Nephron progenitor cell (in vitro differentiated cells): ENCODE measurements around the gene CPNE5.

Experiments used
- DNase-seq: peaks from one replicate; pipeline ENCODE4 v3.0.0; 2021
- H3K27ac Mint-ChIP-seq: 2 replicates; pipeline ENCODE4 v1.8.0; 2021; ENCODE audit warnings: mild to moderate bottlenecking, moderate library complexity, mixed read lengths
- H3K27me3 Mint-ChIP-seq: 2 replicates; pipeline ENCODE4 v1.8.0; 2021; ENCODE audit warnings: mild to moderate bottlenecking, low read depth, mixed read lengths; ENCODE audit not compliant: poor library complexity
- H3K36me3 Mint-ChIP-seq: 2 replicates; pipeline ENCODE4 v1.8.0; 2021; ENCODE audit warnings: low read depth, mixed read lengths
- H3K4me1 Mint-ChIP-seq: 2 replicates; pipeline ENCODE4 v1.8.0; 2021; ENCODE audit warnings: mixed read lengths
- H3K4me3 Mint-ChIP-seq: 2 replicates; pipeline ENCODE4 v1.8.0; 2021; ENCODE audit warnings: mild to moderate bottlenecking, moderate library complexity, mixed read lengths
- H3K9me3 Mint-ChIP-seq: 2 replicates; pipeline ENCODE4 v1.8.0; 2021; ENCODE audit warnings: mild to moderate bottlenecking, moderate library complexity, mixed read lengths
- TF ChIP-seq, protein P1 (sequence below): fragments of 200-600 bp; sonication (generic); IDR thresholded peaks from 2 replicates; pipeline ENCODE4 v1.5.0; 2021; ENCODE audit warnings: antibody characterized with exemption

The CPNE5 gene

DNA sequence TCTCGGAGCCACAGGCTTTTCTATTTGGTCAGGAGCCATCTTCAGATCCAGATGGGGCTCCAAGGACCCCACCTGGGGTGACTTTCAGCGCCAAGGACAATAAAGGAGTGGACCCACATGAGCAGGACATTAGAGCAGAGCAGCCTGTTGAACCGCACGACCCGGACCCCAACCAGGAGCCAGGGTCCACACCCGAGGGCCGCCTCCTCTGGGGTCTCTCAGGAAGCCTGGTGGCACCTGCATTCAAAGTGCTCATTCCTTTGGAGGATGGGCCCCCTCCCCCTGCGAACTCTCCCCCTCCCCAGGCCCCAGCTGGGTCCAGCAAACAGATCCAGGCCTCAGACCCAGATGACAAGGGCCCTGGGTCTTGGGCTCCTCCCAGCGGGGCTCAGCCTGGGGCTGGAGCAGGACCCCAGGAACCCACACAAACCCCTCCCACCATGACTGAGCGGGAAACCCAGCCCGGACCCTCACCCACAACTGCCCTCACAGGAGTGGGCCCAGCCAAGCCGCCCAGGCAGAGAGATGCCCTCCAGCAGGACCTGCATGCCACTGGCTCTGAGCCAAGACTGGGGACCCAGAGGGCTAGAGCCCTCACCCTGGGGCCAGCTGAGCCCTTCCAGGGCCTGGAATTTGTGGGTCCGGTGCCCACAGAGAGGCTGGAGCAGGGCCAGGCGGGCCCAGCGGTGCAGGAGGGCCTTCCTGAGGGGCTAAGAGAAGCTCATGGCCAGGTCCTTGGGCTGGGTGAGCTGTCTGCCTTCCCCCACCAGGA, 117.7 kb downstream of the CPNE5 start:
- Mint-ChIP-seq H3K27me3 (peaks cover 16% of the 10 kb centered on the region), H3K27ac (no peak overlapping the region), H3K9me3 (no peaks in the 10 kb centered on the region), H3K4me3 (no peak overlapping the region), H3K4me1 (peaks cover 12% of the 10 kb centered on the region), H3K36me3 (no peaks in the 10 kb centered on the region)
- TF ChIP-seq, protein P1, sequence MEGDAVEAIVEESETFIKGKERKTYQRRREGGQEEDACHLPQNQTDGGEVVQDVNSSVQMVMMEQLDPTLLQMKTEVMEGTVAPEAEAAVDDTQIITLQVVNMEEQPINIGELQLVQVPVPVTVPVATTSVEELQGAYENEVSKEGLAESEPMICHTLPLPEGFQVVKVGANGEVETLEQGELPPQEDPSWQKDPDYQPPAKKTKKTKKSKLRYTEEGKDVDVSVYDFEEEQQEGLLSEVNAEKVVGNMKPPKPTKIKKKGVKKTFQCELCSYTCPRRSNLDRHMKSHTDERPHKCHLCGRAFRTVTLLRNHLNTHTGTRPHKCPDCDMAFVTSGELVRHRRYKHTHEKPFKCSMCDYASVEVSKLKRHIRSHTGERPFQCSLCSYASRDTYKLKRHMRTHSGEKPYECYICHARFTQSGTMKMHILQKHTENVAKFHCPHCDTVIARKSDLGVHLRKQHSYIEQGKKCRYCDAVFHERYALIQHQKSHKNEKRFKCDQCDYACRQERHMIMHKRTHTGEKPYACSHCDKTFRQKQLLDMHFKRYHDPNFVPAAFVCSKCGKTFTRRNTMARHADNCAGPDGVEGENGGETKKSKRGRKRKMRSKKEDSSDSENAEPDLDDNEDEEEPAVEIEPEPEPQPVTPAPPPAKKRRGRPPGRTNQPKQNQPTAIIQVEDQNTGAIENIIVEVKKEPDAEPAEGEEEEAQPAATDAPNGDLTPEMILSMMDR, result no peak
- DNase-seq, result no peak

GRCh38 chr6:36720251-36721141, 118.7 kb downstream of the CPNE5 start:
- H3K9me3 Mint-ChIP-seq, result no peaks in the 10 kb centered on the region
- TF ChIP-seq, protein P1, result no peak
- DNase-seq, result no peak
- H3K36me3 Mint-ChIP-seq, result no peaks in the 10 kb centered on the region
- H3K4me3 Mint-ChIP-seq, result no peak overlapping the region
- H3K27ac Mint-ChIP-seq, result no peak overlapping the region
- peaks cover 12% of the 10 kb centered on the region for H3K4me1 Mint-ChIP-seq
- H3K27me3 Mint-ChIP-seq, result peaks cover 15% of the 10 kb centered on the region

DNA sequence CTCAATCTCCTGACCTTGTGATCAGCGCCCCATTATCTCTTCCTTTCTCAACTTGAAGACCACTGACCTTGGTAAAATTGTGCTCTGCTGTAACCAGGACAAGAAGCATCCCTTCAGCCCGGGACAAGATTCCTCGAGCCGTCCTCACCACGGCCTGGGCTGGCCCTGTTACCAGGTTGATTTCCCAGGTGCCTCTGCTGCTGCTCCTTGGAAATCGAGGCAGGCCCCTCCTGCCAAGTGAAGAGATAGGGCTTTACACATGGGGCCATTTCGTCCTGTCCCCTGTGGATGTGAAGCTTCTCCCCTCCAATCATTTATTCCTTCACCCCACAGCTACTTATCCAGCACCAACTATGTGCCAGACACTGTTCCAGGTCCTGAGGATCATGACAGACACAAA, 120.1 kb downstream of the CPNE5 start:
- no peak overlapping the region for H3K27ac Mint-ChIP-seq
- no peaks in the 10 kb centered on the region for H3K9me3 Mint-ChIP-seq
- no peak overlapping the region for H3K4me3 Mint-ChIP-seq
- H3K4me1 Mint-ChIP-seq, result peaks cover 6% of the 10 kb centered on the region
- TF ChIP-seq, protein P1, result no peak
- DNase-seq, result no peak
- H3K36me3 Mint-ChIP-seq, result no peaks in the 10 kb centered on the region
- peaks cover 5% of the 10 kb centered on the region for H3K27me3 Mint-ChIP-seq

DNA sequence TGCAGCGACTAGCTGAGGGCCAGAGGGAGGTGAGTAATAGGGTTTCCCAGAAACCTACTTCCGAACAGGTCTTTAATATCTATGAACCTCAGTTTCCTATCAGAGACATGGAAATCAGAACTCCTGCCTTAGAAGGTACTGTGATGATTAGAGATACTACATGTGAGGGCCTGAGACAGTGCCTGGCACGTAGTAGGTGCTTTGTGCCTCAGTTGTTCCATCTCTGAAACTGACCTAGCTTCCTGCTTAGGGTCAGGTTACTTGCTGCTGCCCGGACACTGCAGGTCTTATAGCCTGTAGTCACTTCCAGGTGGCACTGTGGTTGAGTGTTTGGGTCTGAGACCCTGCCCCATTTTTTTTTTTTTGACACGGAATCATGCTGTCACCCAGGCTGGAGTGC, 120.7 kb downstream of the CPNE5 start:
- H3K27me3 Mint-ChIP-seq, result peaks cover 5% of the 10 kb centered on the region
- H3K36me3 Mint-ChIP-seq, result no peaks in the 10 kb centered on the region
- H3K27ac Mint-ChIP-seq, result no peak overlapping the region
- peaks cover 6% of the 10 kb centered on the region for H3K4me1 Mint-ChIP-seq
- no peaks in the 10 kb centered on the region for H3K9me3 Mint-ChIP-seq
- no peak overlapping the region for H3K4me3 Mint-ChIP-seq
- no peak for DNase-seq
- TF ChIP-seq, protein P1, result no peak

GRCh38 chr6:36717871-36718540, 121.2 kb downstream of the CPNE5 start:
- Mint-ChIP-seq H3K36me3 (no peaks in the 10 kb centered on the region), H3K27ac (no peak overlapping the region), H3K9me3 (no peaks in the 10 kb centered on the region), H3K27me3 (peaks cover 5% of the 10 kb centered on the region), H3K4me1 (peaks cover 6% of the 10 kb centered on the region), H3K4me3 (no peak overlapping the region)
- no peak for DNase-seq
- TF ChIP-seq, protein P1, result no peak
